HCT116 (cell line): ENCODE results near the gene GALNT14. TPM values are rescaled to one million over a fixed set of nuclear protein-coding genes. Genes with fewer than 3 reads are reported as not detected.

ENCODE experiments used
- ATAC-seq: fragments of 200-7000 bp; cut with Tn5 transposase; 2 replicates; pipeline ENCODE4 v1.9.1; 2020; ENCODE audit warnings: mild to moderate bottlenecking, moderate library complexity
- BruUV-seq: library from RNA; stranded (reverse); fragments of 400-500 nt; replicated peaks from 2 replicates; lab custom pipeline; 2021; lab: Mats Ljungman, UMichigan
- CTCF ChIA-PET: fragments of 300-600 bp; sonication (Branson Sonifier 250); formaldehyde crosslinking; loops from one replicate; lab custom pipeline; 2021; ENCODE audit warnings: antibody characterized with exemption; lab: Charles Lee
- POLR2A ChIA-PET: fragments of 300-600, 350-600 bp; sonication (Branson Sonifier 250); formaldehyde crosslinking; loops from one replicate; lab custom pipeline; 2021; ENCODE audit warnings: antibody characterized with exemption; lab: Charles Lee
- RAD21 ChIA-PET, 2 experiments: fragments of 300-600 bp; sonication (Branson Sonifier 250); formaldehyde crosslinking; loops; one replicate each; lab custom pipeline; 2023; ENCODE audit warnings: low total read pairs in 2 of 2; ENCODE audit not compliant: uncharacterized antibody in 2 of 2, unreplicated experiment in 2 of 2, low non-redundant PET in 1 of 2; lab: Charles Lee
- DNase-seq: peaks from one replicate; pipeline ENCODE4 v3.0.0-alpha.2; 2010; ENCODE audit warnings: low read depth, low spot score
- H2AFZ ChIP-seq: fragments of 200-600 bp; shearing (Covaris generic), sonication (generic); 2 replicates; pipeline ENCODE4 v1.6.1; 2017; ENCODE audit warnings: low read depth, mixed run types, mixed read lengths, antibody characterized with exemption, low read length; ENCODE audit not compliant: poor library complexity, severe bottlenecking
- H3K27ac ChIP-seq: 2 replicates; pipeline ENCODE4 v1.5.1; 2012; ENCODE audit warnings: low read depth, low read length
- H3K27me3 ChIP-seq: fragments of 200-600 bp; sonication (generic); 2 replicates; pipeline ENCODE4 v1.6.1; 2016; ENCODE audit warnings: mixed run types, low read length, mixed read lengths; ENCODE audit not compliant: insufficient read depth
- H3K36me3 ChIP-seq, 2 experiments: fragments of 200-500 bp in 1 of 2; fragments of 200-600 bp in 1 of 2; sonication (Bioruptor generic) in 1 of 2; sonication (generic) in 1 of 2; 2 replicates each; pipeline versions ENCODE4 v1.5.1 to v1.6.1; 2014 to 2016; ENCODE audit warnings: low read length in 2 of 2, inconsistent platforms in 1 of 2, mixed read lengths in 1 of 2, mixed run types in 1 of 2; ENCODE audit not compliant: insufficient read depth in 2 of 2, control insufficient read depth in 1 of 2
- H3K4me1 ChIP-seq, 2 experiments: fragments of 200-600 bp in 1 of 2; sonication (generic) in 1 of 2; 2 replicates each; pipeline versions ENCODE4 v1.5.1 to v1.6.1; 2012 to 2017; ENCODE audit warnings: low read length in 2 of 2, inconsistent platforms in 1 of 2, mild to moderate bottlenecking in 1 of 2, mixed read lengths in 1 of 2, mixed run types in 1 of 2, moderate library complexity in 1 of 2; ENCODE audit not compliant: insufficient read depth in 2 of 2, control insufficient read depth in 1 of 2
- H3K4me2 ChIP-seq: fragments of 200-600 bp; sonication (generic); 2 replicates; pipeline ENCODE4 v1.6.1; 2017; ENCODE audit warnings: mixed run types, low read length, mixed read lengths
- H3K4me3 ChIP-seq, 2 experiments: fragments of 200-600 bp in 1 of 2; sonication (generic) in 1 of 2; replicated peaks in 1 of 2; 2 replicates each; pipeline ENCODE4 v1.5.1; 2011 to 2016; ENCODE audit warnings: low read length in 2 of 2, control low read depth in 1 of 2, low read depth in 1 of 2, mild to moderate bottlenecking in 1 of 2, mixed read lengths in 1 of 2, mixed run types in 1 of 2
- H3K79me2 ChIP-seq: fragments of 200-600 bp; sonication (generic); 2 replicates; pipeline ENCODE4 v1.6.1; 2017; ENCODE audit warnings: mild to moderate bottlenecking, mixed run types, low read length, moderate library complexity, mixed read lengths; ENCODE audit not compliant: insufficient read depth
- H3K9ac ChIP-seq: fragments of 200-600 bp; sonication (generic); 2 replicates; pipeline ENCODE4 v1.6.1; 2016; ENCODE audit warnings: low read length, mixed read lengths
- H3K9me2 ChIP-seq: fragments of 200-600 bp; sonication (generic), shearing (Covaris generic); 2 replicates; pipeline ENCODE4 v1.6.1; 2017; ENCODE audit warnings: mixed run types, mild to moderate bottlenecking, moderate library complexity; ENCODE audit not compliant: insufficient read depth
- H3K9me3 ChIP-seq, 2 experiments: fragments of 200-500 bp in 1 of 2; fragments of 200-600 bp in 1 of 2; sonication (Bioruptor generic) in 1 of 2; sonication (generic) in 1 of 2; 2 replicates each; pipeline ENCODE4 v1.6.1; 2014 to 2017; ENCODE audit warnings: low read length in 2 of 2, mixed read lengths in 2 of 2, inconsistent platforms in 1 of 2, low read depth in 1 of 2, mild to moderate bottlenecking in 1 of 2, mixed run types in 1 of 2, moderate library complexity in 1 of 2; ENCODE audit not compliant: control insufficient read depth in 1 of 2, insufficient read depth in 1 of 2
- H4K20me1 ChIP-seq: fragments of 200-600 bp; sonication (generic), shearing (Covaris generic); 2 replicates; pipeline ENCODE4 v1.6.1; 2017; ENCODE audit warnings: mixed run types, mild to moderate bottlenecking, moderate library complexity; ENCODE audit not compliant: insufficient read depth
- CEBPB ChIP-seq: IDR thresholded peaks from 2 replicates; pipeline ENCODE4 v1.6.1; 2012; ENCODE audit warnings: low read depth
- ELF1 ChIP-seq: IDR thresholded peaks from 2 replicates; pipeline ENCODE4 v1.6.1; 2012; ENCODE audit warnings: low read depth, borderline replicate concordance
- FOSL1 ChIP-seq: IDR thresholded peaks from 2 replicates; pipeline ENCODE4 v1.6.1; 2012; ENCODE audit warnings: low read depth
- POLR2AphosphoS5 ChIP-seq: IDR thresholded peaks from 2 replicates; pipeline ENCODE4 v1.6.1; 2011; ENCODE audit warnings: mild to moderate bottlenecking, low read depth, low read length, moderate library complexity
- RAD21 ChIP-seq: IDR thresholded peaks from 2 replicates; pipeline ENCODE4 v1.6.1; 2012; ENCODE audit warnings: low read depth, mild to moderate bottlenecking
- SP1 ChIP-seq: IDR thresholded peaks from 2 replicates; pipeline ENCODE4 v1.6.1; 2012; ENCODE audit warnings: low read depth
- TCF7L2 ChIP-seq: IDR thresholded peaks from 2 replicates; pipeline ENCODE4 v1.7.0; 2011; ENCODE audit warnings: borderline replicate concordance, inconsistent platforms; ENCODE audit not compliant: insufficient read depth, insufficient read length; ENCODE audit errors: extremely low read depth
- YY1 ChIP-seq: IDR thresholded peaks from 2 replicates; pipeline ENCODE4 v1.6.1; 2011; ENCODE audit warnings: low read length, low read depth, moderate library complexity, mild to moderate bottlenecking; ENCODE audit not compliant: insufficient replicate concordance; ENCODE audit errors: extremely low read depth
- ZFX ChIP-seq: fragments of 450-650 bp; IDR thresholded peaks from 2 replicates; pipeline ENCODE4 v1.6.1; 2017
- ZNF274 ChIP-seq: fragments of 200-500 bp; sonication (Bioruptor generic); IDR thresholded peaks from 2 replicates; pipeline ENCODE4 v1.6.1; 2014; ENCODE audit warnings: mild to moderate bottlenecking, low read depth, low read length, inconsistent platforms
- intact Hi-C: fragments of 100-400 bp; cut with micrococcal nuclease; formaldehyde crosslinking; loops from 2 replicates; pipeline ENCODE4 v1.10.0; 2022
- total RNA-seq: library from RNA; stranded (reverse); gene quantifications from one replicate; pipeline ENCODE4 v1.2.1, GENCODE V29; 2021; ENCODE audit not compliant: unreplicated experiment
- TF ChIP-seq, protein P1 (sequence below): IDR thresholded peaks from 2 replicates; pipeline ENCODE4 v1.6.1; 2012
- TF ChIP-seq, protein P2 (sequence below): IDR thresholded peaks from 2 replicates; pipeline ENCODE4 v1.6.1; 2011; ENCODE audit warnings: mild to moderate bottlenecking, low read length, moderate library complexity; ENCODE audit not compliant: insufficient replicate concordance; ENCODE audit errors: extremely low read depth
- TF ChIP-seq, protein P3 (sequence below), 3 experiments: fragments of 200-600 bp in 1 of 3; sonication (generic) in 1 of 3; IDR thresholded peaks in 2 of 3; conservative IDR thresholded peaks in 1 of 3; 2 replicates each; pipeline ENCODE4 v1.5.1; 2012 to 2017; ENCODE audit warnings: low read depth in 2 of 3, low read length in 2 of 3, antibody characterized with exemption in 1 of 3, borderline replicate concordance in 1 of 3, control low read depth in 1 of 3, mild to moderate bottlenecking in 1 of 3, mixed read lengths in 1 of 3, mixed run types in 1 of 3, moderate library complexity in 1 of 3; ENCODE audit not compliant: insufficient read depth in 1 of 3

The GALNT14 gene
- total RNA-seq, 1 experiment from 2014 or later = 11.2 TPM

DNA sequence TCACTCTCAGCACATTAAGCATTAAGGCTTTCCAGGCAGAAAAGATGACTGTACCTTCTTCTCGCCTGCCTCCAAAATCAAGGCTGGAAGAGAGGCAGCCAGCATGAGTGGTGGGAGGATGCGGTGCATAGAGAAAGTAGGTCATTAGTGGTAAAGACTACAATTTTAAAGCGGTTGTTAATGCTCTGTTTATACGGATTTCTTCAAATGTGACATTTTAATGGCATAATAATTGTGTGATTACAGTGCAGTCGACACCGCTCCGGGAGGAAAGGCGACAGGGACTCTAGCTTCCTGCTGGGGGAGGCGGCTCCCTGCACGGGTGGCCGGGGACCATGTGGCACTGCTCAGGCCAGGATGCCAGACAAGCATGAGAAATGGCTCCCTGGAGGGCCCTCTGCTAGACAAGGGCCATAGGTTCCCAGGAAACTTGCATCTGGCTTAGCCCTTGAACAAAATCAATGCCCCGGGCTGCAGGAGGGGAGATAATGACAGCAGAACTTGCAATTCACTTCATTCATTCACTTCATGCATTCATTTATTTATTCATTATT, 129.6 kb downstream of the GALNT14 start:
- ATAC-seq = no peak
- Histone ChIP-seq H3K9me2 (no peaks in the 10 kb centered on the region), H3K36me3 (no peaks in the 10 kb centered on the region), H3K9me3 (no peaks in the 10 kb centered on the region), H3K4me1 (no peaks in the 10 kb centered on the region), H2AFZ (no peak overlapping the region), H3K27ac (no peak overlapping the region), H3K9ac (no peak overlapping the region), H3K79me2 (no peaks in the 10 kb centered on the region), H3K4me3 (no peak overlapping the region), H3K4me2 (no peak overlapping the region), H4K20me1 (no peaks in the 10 kb centered on the region), H3K27me3 (peaks cover 5% of the 10 kb centered on the region; the same call in 1 of the 2 replicates)
- BruUV-seq = no TSS peak
- TF ChIP-seq, protein P1, sequence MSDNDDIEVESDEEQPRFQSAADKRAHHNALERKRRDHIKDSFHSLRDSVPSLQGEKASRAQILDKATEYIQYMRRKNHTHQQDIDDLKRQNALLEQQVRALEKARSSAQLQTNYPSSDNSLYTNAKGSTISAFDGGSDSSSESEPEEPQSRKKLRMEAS = no peak
- TF ChIP-seq FOSL1 (no peak), ELF1 (no peak), RAD21 (no peak), POLR2AphosphoS5 (no peak), ZFX (no peak)
- TF ChIP-seq, protein P2, sequence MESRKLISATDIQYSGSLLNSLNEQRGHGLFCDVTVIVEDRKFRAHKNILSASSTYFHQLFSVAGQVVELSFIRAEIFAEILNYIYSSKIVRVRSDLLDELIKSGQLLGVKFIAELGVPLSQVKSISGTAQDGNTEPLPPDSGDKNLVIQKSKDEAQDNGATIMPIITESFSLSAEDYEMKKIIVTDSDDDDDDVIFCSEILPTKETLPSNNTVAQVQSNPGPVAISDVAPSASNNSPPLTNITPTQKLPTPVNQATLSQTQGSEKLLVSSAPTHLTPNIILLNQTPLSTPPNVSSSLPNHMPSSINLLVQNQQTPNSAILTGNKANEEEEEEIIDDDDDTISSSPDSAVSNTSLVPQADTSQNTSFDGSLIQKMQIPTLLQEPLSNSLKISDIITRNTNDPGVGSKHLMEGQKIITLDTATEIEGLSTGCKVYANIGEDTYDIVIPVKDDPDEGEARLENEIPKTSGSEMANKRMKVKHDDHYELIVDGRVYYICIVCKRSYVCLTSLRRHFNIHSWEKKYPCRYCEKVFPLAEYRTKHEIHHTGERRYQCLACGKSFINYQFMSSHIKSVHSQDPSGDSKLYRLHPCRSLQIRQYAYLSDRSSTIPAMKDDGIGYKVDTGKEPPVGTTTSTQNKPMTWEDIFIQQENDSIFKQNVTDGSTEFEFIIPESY = no peak
- ChIA-PET POLR2A (no interaction called here), RAD21 (no interaction called here), CTCF (no interaction called here)
- DNase-seq = no peak
- intact Hi-C loops = no loop called here

DNA sequence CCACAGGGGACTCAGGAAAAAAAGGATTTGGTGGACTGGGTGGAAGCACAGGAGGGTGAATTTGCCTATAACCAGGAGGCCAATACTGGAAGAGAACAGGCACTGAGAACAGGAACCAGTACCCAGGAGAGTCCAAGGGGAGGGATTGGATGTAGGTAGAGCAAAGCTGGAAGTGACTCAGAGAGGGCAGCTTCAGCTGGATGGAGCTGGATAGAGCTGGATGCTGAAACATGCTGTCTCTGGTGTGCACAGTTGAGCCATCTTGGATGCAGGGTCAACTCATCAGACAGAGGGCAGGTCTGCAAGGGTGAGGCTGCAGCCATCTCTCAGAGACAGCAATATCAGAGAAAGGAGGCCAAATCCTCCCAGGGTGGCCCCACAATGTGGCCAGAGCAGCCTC, 134.0 kb downstream of the GALNT14 start:
- RAD21 ChIA-PET = no interaction called here
- no peak for ATAC-seq
- no peaks in the 10 kb centered on the region for H3K9me3 ChIP-seq
- H3K4me3 ChIP-seq = no peak overlapping the region
- H2AFZ ChIP-seq = no peak overlapping the region
- CTCF ChIA-PET = no interaction called here
- H4K20me1 ChIP-seq = no peaks in the 10 kb centered on the region
- intact Hi-C loops = no loop called here
- no peaks in the 10 kb centered on the region for H3K36me3 ChIP-seq
- no peaks in the 10 kb centered on the region for H3K9me2 ChIP-seq
- no peak overlapping the region for H3K4me2 ChIP-seq
- POLR2A ChIA-PET = no interaction called here
- H3K27me3 ChIP-seq = peaks cover 7% of the 10 kb centered on the region
- H3K79me2 ChIP-seq = no peaks in the 10 kb centered on the region
- no peak overlapping the region for H3K27ac ChIP-seq
- no peak overlapping the region for H3K9ac ChIP-seq
- BruUV-seq = no TSS peak
- DNase-seq = no peak
- H3K4me1 ChIP-seq = no peaks in the 10 kb centered on the region
- TF ChIP-seq, protein P2 = no peak
- TF ChIP-seq YY1 (no peak), TCF7L2 (no peak), SP1 (no peak), POLR2AphosphoS5 (no peak), ZNF274 (no peak), CEBPB (no peak)
- TF ChIP-seq, protein P1 = no peak
- TF ChIP-seq, protein P3, sequence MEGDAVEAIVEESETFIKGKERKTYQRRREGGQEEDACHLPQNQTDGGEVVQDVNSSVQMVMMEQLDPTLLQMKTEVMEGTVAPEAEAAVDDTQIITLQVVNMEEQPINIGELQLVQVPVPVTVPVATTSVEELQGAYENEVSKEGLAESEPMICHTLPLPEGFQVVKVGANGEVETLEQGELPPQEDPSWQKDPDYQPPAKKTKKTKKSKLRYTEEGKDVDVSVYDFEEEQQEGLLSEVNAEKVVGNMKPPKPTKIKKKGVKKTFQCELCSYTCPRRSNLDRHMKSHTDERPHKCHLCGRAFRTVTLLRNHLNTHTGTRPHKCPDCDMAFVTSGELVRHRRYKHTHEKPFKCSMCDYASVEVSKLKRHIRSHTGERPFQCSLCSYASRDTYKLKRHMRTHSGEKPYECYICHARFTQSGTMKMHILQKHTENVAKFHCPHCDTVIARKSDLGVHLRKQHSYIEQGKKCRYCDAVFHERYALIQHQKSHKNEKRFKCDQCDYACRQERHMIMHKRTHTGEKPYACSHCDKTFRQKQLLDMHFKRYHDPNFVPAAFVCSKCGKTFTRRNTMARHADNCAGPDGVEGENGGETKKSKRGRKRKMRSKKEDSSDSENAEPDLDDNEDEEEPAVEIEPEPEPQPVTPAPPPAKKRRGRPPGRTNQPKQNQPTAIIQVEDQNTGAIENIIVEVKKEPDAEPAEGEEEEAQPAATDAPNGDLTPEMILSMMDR (IDR thresholded peaks at IDR 0.05 in 2 of 3, conservative IDR thresholded peaks at IDR 0.05 in 1 of 3; ENCODE audit: borderline replicate concordance in 1 of 3, insufficient read depth in 1 of 3, low read depth in 2 of 3, low read length in 2 of 3) = no peak
